H1 (cell line): ENCODE data around the gene GREB1L. TPM values are rescaled to one million over a fixed set of nuclear protein-coding genes. Genes with fewer than 3 reads are reported as not detected.
"Not testable (repeated sequence)": the region's sequence is repeated elsewhere in the genome, so short reads cannot be mapped to it uniquely, and the experiment has no call there.

Experiments used
- CTCF ChIA-PET: fragments of 300-600 bp; sonication (Branson Sonifier 250); formaldehyde crosslinking; loops from one replicate; lab custom pipeline; 2021; ENCODE audit not compliant: partially characterized antibody; lab: Charles Lee
- POLR2A ChIA-PET: fragments of 300-600 bp; sonication (Branson Sonifier 250); formaldehyde crosslinking; loops from one replicate; lab custom pipeline; 2021; ENCODE audit warnings: inconsistent platforms; ENCODE audit not compliant: partially characterized antibody; lab: Charles Lee
- DNase-seq, 2 experiments: peaks; one replicate each; pipeline versions ENCODE4 v3.0.0 to v3.0.0-alpha.2; 2010 to 2022; ENCODE audit warnings: low spot score in 2 of 2, low read depth in 1 of 2, mixed read lengths in 1 of 2
- FAIRE-seq: peaks from 2 replicates; lab custom pipeline; 2011; peaks lifted over from hg19 to GRCh38; lab: Jason Lieb, UNC
- H2AFZ ChIP-seq: 2 replicates; pipeline ENCODE4 v1.8.1; 2012; ENCODE audit warnings: low read length, inconsistent platforms
- H2AK5ac ChIP-seq: 2 replicates; pipeline ENCODE4 v1.6.1; 2013; ENCODE audit warnings: low read depth, low read length
- H2BK120ac ChIP-seq: replicated peaks from 2 replicates; pipeline ENCODE3; 2013; ENCODE audit warnings: low read depth, low read length, inconsistent platforms
- H2BK12ac ChIP-seq: 2 replicates; pipeline ENCODE4 v1.6.1; 2013; ENCODE audit warnings: low read depth, low read length
- H2BK15ac ChIP-seq: 2 replicates; pipeline ENCODE4 v1.6.1; 2013; ENCODE audit warnings: low read length
- H2BK20ac ChIP-seq: 2 replicates; pipeline ENCODE4 v1.6.1; 2013; ENCODE audit warnings: low read length
- H2BK5ac ChIP-seq: 2 replicates; pipeline ENCODE4 v1.6.1; 2013; ENCODE audit warnings: low read depth, low read length
- H3K14ac ChIP-seq: 2 replicates; pipeline ENCODE4 v1.6.1; 2013; ENCODE audit warnings: inconsistent platforms; ENCODE audit not compliant: insufficient read length
- H3K18ac ChIP-seq: 2 replicates; pipeline ENCODE4 v1.6.1; 2013; ENCODE audit warnings: low read length; ENCODE audit errors: extremely low read depth
- H3K23ac ChIP-seq: 2 replicates; pipeline ENCODE4 v1.6.1; 2013; ENCODE audit warnings: inconsistent platforms; ENCODE audit not compliant: insufficient read length
- H3K23me2 ChIP-seq: 2 replicates; pipeline ENCODE4 v1.6.1; 2013; ENCODE audit warnings: low read depth, low read length
- H3K27ac ChIP-seq: 2 replicates; pipeline ENCODE4 v1.6.1; 2011; ENCODE audit warnings: low read depth, low read length, inconsistent platforms
- H3K27me3 ChIP-seq, 4 experiments: replicated peaks in 1 of 4; 1 replicate in 1 of 4; 2 replicates in 3 of 4; pipeline versions ENCODE4 v1.6.1 to v1.8.1; 2011 to 2013; ENCODE audit warnings: low read length in 3 of 4, mild to moderate bottlenecking in 3 of 4, inconsistent platforms in 2 of 4, mixed read lengths in 2 of 4, moderate library complexity in 1 of 4; ENCODE audit not compliant: control insufficient read depth in 3 of 4, insufficient read depth in 3 of 4; ENCODE audit errors: extremely low read depth in 1 of 4
- H3K36me3 ChIP-seq, 4 experiments: 2 replicates each; pipeline versions ENCODE4 v1.6.1 to v1.8.1; 2011 to 2013; ENCODE audit warnings: mild to moderate bottlenecking in 4 of 4, low read length in 3 of 4, moderate library complexity in 2 of 4, control low read depth in 1 of 4, inconsistent platforms in 1 of 4; ENCODE audit not compliant: insufficient read depth in 4 of 4, control insufficient read depth in 2 of 4
- H3K4ac ChIP-seq: replicated peaks from 2 replicates; pipeline ENCODE3; 2013; ENCODE audit warnings: low read length, low read depth, mixed read lengths, inconsistent platforms; ENCODE audit not compliant: insufficient read length
- H3K4me1 ChIP-seq, 4 experiments: replicated peaks in 1 of 4; 1 replicate in 1 of 4; 2 replicates in 3 of 4; pipeline versions ENCODE4 v1.6.1 to v1.8.1; 2011 to 2013; ENCODE audit warnings: low read length in 3 of 4, inconsistent platforms in 2 of 4, mixed read lengths in 1 of 4; ENCODE audit not compliant: insufficient read depth in 4 of 4, control insufficient read depth in 3 of 4
- H3K4me2 ChIP-seq, 2 experiments: 2 replicates each; pipeline versions ENCODE4 v1.6.1 to v1.8.1; 2011 to 2013; ENCODE audit warnings: low read depth in 2 of 2, low read length in 2 of 2, control low read depth in 1 of 2, inconsistent platforms in 1 of 2, mild to moderate bottlenecking in 1 of 2; ENCODE audit not compliant: insufficient read depth in 1 of 2
- H3K4me3 ChIP-seq, 4 experiments: fragments of 200-600, 300-600 bp in 1 of 4; sonication (generic), shearing (Covaris generic), sonication (Bioruptor Twin) in 1 of 4; 2 replicates each; pipeline versions ENCODE4 v1.5.1 to v1.8.1; 2011 to 2016; ENCODE audit warnings: low read length in 4 of 4, low read depth in 3 of 4, control low read depth in 2 of 4, inconsistent platforms in 2 of 4, mild to moderate bottlenecking in 2 of 4, mixed read lengths in 1 of 4, moderate library complexity in 1 of 4; ENCODE audit not compliant: insufficient read depth in 2 of 4; ENCODE audit errors: extremely low read depth in 1 of 4
- H3K56ac ChIP-seq: replicated peaks from 2 replicates; pipeline ENCODE3; 2013; ENCODE audit warnings: low read depth, mild to moderate bottlenecking, mixed read lengths, low read length, inconsistent platforms; ENCODE audit not compliant: insufficient read length
- H3K79me1 ChIP-seq: 2 replicates; pipeline ENCODE4 v1.6.1; 2013; ENCODE audit warnings: low read depth, low read length, control low read depth
- H3K79me2 ChIP-seq, 2 experiments: 2 replicates each; pipeline versions ENCODE4 v1.6.1 to v1.8.1; 2012 to 2013; ENCODE audit warnings: low read length in 2 of 2, mild to moderate bottlenecking in 2 of 2, inconsistent platforms in 1 of 2; ENCODE audit not compliant: insufficient read depth in 2 of 2, control insufficient read depth in 1 of 2
- H3K9ac ChIP-seq, 4 experiments: replicated peaks in 1 of 4; 1 replicate in 1 of 4; 2 replicates in 3 of 4; pipeline versions ENCODE4 v1.6.1 to v1.8.1; 2011 to 2013; ENCODE audit warnings: low read depth in 3 of 4, low read length in 3 of 4, control low read depth in 2 of 4, mild to moderate bottlenecking in 2 of 4, moderate library complexity in 2 of 4, inconsistent platforms in 1 of 4; ENCODE audit errors: extremely low read depth in 1 of 4
- H3K9me3 ChIP-seq, 2 experiments: 2 replicates each; pipeline versions ENCODE4 v1.6.1 to v1.8.1; 2012 to 2013; ENCODE audit warnings: mild to moderate bottlenecking in 2 of 2, moderate library complexity in 2 of 2, control low read depth in 1 of 2, inconsistent platforms in 1 of 2, low read depth in 1 of 2, low read length in 1 of 2, mixed read lengths in 1 of 2; ENCODE audit not compliant: insufficient read depth in 2 of 2
- H4K20me1 ChIP-seq, 2 experiments: replicated peaks in 1 of 2; 2 replicates each; pipeline versions ENCODE3 to v1.8.1; 2011 to 2013; ENCODE audit warnings: inconsistent platforms in 2 of 2, low read length in 2 of 2, mild to moderate bottlenecking in 1 of 2; ENCODE audit not compliant: insufficient read depth in 2 of 2, control insufficient read depth in 1 of 2
- H4K5ac ChIP-seq: 2 replicates; pipeline ENCODE4 v1.6.1; 2013; ENCODE audit warnings: low read length, low read depth, mixed read lengths, inconsistent platforms; ENCODE audit not compliant: insufficient read length
- H4K8ac ChIP-seq: 2 replicates; pipeline ENCODE4 v1.8.0; 2013; ENCODE audit warnings: mild to moderate bottlenecking, moderate library complexity, low read length, inconsistent platforms; ENCODE audit not compliant: insufficient read depth; ENCODE audit errors: extremely low read depth
- H4K91ac ChIP-seq: replicated peaks from 2 replicates; pipeline ENCODE3; 2013; ENCODE audit warnings: low read length, mixed read lengths, inconsistent platforms; ENCODE audit not compliant: insufficient read length
- WGBS, 2 experiments: shearing (Covaris generic) in 1 of 2; methylation state at CpG; one replicate each; pipeline versions ENCODE4 v1.1.6 to v1.1.7; 2013 to 2015; ENCODE audit warnings: low lambda C conversion rate in 2 of 2, mixed read lengths in 2 of 2, inconsistent platforms in 1 of 2, low coverage in 1 of 2, missing lambda C conversion rate in 1 of 2; ENCODE audit not compliant: insufficient replicate concordance in 2 of 2, insufficient coverage in 1 of 2, insufficient read length in 1 of 2; ENCODE audit errors: extremely low coverage in 1 of 2, missing lambda C conversion rate in 1 of 2; 5-methylcytosine and 5-hydroxymethylcytosine counted together
- polyA plus RNA-seq, 7 experiments: library from polyadenylated mRNA; depleted of rRNA in 3 of 7; stranded (reverse) in 5 of 7; unstranded in 2 of 7; fragments of >200 nt in 5 of 7; fragments of 200-250 nt in 2 of 7; gene quantifications; 1 replicate in 5 of 7; 2 replicates in 1 of 7; 4 replicates in 1 of 7; pipeline versions ENCODE4 v1.2.1 to v1.2.3, GENCODE V29; 2011 to 2013; ENCODE audit warnings: missing spikeins in 2 of 7, mixed read lengths in 2 of 7
- total RNA-seq: library from RNA; stranded (reverse); fragmentation: NEBNext Ultra II Directional; extraction: Animal tissue kit (Norgen Biotek cat#: 25700); gene quantifications from 2 replicates; pipeline ENCODE4 v1.2.1, GENCODE V29; 2021

GREB1L gene
- total and polyA plus RNA-seq, 2 of the 8 experiments (the other 6 are each of a cell fraction or from before 2014, with no cell fraction given), result 0.34 to 1.6 TPM

DNA sequence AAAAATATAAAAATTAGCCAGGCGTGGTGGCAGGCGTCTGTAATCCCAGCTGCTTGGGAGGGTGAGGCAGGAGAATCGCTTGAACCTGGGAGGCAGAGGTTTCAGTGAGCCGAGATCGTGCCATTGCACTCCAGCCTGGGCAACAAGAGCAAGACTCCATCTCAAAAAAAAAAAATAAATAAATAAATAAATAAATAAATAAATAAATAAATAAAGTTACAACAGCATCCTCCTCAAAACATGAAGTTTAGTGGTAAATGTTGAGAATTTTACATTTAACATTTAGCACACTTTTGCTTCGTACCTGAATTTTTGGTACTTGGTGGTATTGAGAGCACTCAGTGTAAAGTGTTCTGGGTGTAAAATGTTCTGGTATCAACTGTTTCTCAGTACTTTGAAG, 36.2 kb downstream of the GREB1L start:
- H3K23ac ChIP-seq, H4K91ac ChIP-seq, H3K4ac ChIP-seq, H3K9ac ChIP-seq, H3K18ac ChIP-seq, H3K4me3 ChIP-seq, H3K4me1 ChIP-seq, H3K56ac ChIP-seq, H3K9me3 ChIP-seq, H4K20me1 ChIP-seq, H2BK20ac ChIP-seq, H2AK5ac ChIP-seq, H3K23me2 ChIP-seq, H3K27me3 ChIP-seq, H3K27ac ChIP-seq, H2BK5ac ChIP-seq, H2BK120ac ChIP-seq, DNase-seq, H3K4me2 ChIP-seq, H4K5ac ChIP-seq, H2BK12ac ChIP-seq, FAIRE-seq, H2BK15ac ChIP-seq, CTCF ChIA-PET, H2AFZ ChIP-seq, H3K79me2 ChIP-seq, H3K36me3 ChIP-seq, H3K79me1 ChIP-seq, H3K14ac ChIP-seq, POLR2A ChIA-PET, H4K8ac ChIP-seq: not testable (repeated sequence)
- WGBS, 2 experiments, result 95% methylated on average over 6 of the region's 6 CpGs; no CpG with 5 or more reads in 1 of the 2 experiments
